Gastrocnemius medialis (tissue), 4 donors: Measurements from ENCODE around the gene RAD9A.

Experiments used
- POLR2A ChIP-seq, 2 donors: fragments of 450-650 bp; IDR thresholded peaks; one replicate each; pipeline ENCODE4 v1.6.1; 2017; ENCODE audit warnings: antibody characterized with exemption in 2 of 2, mild to moderate bottlenecking in 2 of 2, moderate library complexity in 2 of 2
- TF ChIP-seq, protein P1 (sequence below), 5 experiments: fragments of 450-650 bp in 3 of 5; fragments of 200-600 bp in 2 of 5; sonication (generic) in 2 of 5; IDR thresholded peaks in 4 of 5; conservative IDR thresholded peaks in 1 of 5; 1 replicate in 4 of 5; 2 replicates in 1 of 5; pipeline ENCODE4 v1.5.1; 2016 to 2019; ENCODE audit warnings: antibody characterized with exemption in 5 of 5, mild to moderate bottlenecking in 3 of 5, moderate library complexity in 3 of 5

DNA sequence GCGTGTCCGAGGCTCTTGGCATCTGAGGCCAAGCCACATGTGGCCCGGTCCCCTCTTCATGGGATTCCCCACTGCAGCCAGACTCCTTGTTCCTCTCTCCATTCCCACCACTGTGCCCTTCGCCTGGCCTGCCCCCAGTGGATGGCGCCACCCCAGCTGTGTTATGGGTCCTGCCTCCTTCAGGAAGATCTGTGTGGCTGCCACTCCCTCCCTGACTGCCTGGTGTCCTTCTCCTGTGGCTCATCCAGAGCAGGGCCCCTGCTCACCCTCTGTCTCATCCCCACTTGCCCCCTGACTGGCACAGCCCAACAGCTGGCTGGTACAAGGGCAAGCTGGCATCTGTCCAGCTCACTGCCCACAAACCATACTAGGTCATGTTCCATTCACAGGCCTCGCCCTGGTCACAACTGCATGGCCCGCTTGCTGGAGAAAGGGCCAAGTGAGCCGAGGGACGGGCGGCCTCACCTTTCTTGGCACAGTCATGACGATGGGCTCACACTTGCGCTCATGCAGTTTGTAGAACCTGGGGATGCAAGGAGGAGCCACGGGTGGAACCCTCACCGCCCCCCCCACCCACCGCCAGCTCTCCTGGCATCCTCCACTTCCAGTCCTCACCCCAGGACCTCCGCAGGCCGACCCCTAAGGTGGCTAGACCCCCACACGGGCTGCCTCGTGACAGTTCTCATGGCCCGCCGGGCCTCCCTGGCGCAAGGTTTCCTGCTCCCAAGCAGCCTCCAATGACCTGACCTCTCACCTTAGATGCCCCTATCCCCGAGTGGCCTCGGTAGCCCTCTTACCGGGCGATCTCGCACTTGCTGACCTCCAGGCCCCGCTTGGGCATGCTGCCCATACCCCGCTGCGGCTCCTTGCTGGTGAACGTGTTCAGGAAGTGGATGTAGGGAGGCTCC is 47.8 kb downstream of the RAD9A start:
- TF ChIP-seq, protein P1, sequence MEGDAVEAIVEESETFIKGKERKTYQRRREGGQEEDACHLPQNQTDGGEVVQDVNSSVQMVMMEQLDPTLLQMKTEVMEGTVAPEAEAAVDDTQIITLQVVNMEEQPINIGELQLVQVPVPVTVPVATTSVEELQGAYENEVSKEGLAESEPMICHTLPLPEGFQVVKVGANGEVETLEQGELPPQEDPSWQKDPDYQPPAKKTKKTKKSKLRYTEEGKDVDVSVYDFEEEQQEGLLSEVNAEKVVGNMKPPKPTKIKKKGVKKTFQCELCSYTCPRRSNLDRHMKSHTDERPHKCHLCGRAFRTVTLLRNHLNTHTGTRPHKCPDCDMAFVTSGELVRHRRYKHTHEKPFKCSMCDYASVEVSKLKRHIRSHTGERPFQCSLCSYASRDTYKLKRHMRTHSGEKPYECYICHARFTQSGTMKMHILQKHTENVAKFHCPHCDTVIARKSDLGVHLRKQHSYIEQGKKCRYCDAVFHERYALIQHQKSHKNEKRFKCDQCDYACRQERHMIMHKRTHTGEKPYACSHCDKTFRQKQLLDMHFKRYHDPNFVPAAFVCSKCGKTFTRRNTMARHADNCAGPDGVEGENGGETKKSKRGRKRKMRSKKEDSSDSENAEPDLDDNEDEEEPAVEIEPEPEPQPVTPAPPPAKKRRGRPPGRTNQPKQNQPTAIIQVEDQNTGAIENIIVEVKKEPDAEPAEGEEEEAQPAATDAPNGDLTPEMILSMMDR (IDR thresholded peaks at IDR 0.05 in 4 of 5, conservative IDR thresholded peaks at IDR 0.05 in 1 of 5), result no peak
- TF ChIP-seq POLR2A (IDR thresholded peaks at IDR 0.05), result no peak
